ENCODE measurements around the gene LRSAM1. TPM values are rescaled to one million over a fixed set of nuclear protein-coding genes. Genes with fewer than 3 reads are reported as not detected.

The LRSAM1 gene
- total RNA-seq, 2 experiments from 2014 or later, result 19.7 to 20.9 TPM

DNA sequence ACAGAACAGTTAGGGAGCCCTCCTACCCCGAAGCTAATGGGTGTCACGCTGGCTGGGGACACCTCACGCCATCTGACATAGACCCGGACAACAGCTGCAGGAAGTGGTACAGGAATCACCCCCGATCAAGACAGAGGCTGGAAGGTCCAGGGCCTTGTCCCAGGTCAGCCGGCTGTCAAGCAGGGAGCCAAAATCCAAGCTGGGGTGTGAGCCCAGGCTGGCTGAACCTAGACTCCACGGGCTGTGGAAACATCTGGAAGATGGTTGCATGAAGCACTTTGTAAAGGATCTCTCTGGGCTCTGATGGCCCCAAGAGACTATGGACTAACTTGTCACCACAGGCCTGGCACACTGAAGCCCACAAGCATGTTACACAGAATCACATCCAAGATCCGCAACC, 91.9 kb downstream of the LRSAM1 start:
- ChIA-PET POLR2A (no interaction called here), CTCF (interaction anchor here (0.8 kb wide), 1 partner anchor 22 kb away, joined by 3 read pairs; no protein-coding TSS in a partner anchor)
- no peak overlapping the region for H3K4me3 Mint-ChIP-seq
- H3K27ac Mint-ChIP-seq, result no peak overlapping the region
- H3K4me1 Mint-ChIP-seq (ENCODE audit: low read depth), result peaks cover 2% of the 10 kb centered on the region
- no peaks in the 10 kb centered on the region for H3K36me3 Mint-ChIP-seq
- H3K9me3 Mint-ChIP-seq, result no peaks in the 10 kb centered on the region
- H3K27me3 Mint-ChIP-seq, result no peaks in the 10 kb centered on the region
- DNase-seq, result no peak
- intact Hi-C loops (cut with micrococcal nuclease), result no loop called here

DNA sequence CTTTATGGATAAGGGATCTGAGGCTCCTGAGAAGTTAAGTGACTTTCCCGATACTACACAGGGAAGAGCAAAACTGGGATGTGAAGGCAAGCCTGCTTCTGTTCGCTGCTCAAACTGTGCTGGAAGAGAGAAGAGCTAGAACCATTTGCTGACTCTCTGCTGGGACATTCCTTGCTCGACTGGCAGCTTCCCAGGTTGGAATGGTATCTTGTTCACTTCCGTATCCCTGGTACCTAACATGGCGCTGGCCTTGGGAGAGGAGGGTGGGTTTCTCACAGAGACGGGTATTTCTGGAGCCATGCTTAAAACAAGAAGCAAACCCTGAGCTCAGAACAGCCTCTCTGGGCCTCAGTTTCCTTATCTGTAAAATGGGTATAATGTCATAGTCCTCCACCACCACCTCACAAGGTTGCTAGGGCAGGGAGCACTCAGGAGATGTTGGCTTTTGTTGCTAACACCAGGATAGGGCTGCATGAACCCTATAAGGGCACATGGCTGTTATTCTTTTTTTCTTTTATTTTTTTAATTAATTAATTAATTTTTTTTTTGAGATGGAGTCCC, 92.7 kb downstream of the LRSAM1 start:
- no peak for DNase-seq
- Mint-ChIP-seq H3K36me3 (no peaks in the 10 kb centered on the region), H3K4me3 (no peak overlapping the region), H3K4me1 (ENCODE audit: low read depth) (peaks cover 2% of the 10 kb centered on the region), H3K9me3 (no peaks in the 10 kb centered on the region), H3K27ac (no peak overlapping the region), H3K27me3 (no peaks in the 10 kb centered on the region)
- intact Hi-C loops (cut with micrococcal nuclease), result no loop called here
- POLR2A ChIA-PET, result no interaction called here
- CTCF ChIA-PET, result interaction anchor here (1.0 kb wide), 1 partner anchor 18 kb away, joined by 3 read pairs; no protein-coding TSS in a partner anchor

DNA sequence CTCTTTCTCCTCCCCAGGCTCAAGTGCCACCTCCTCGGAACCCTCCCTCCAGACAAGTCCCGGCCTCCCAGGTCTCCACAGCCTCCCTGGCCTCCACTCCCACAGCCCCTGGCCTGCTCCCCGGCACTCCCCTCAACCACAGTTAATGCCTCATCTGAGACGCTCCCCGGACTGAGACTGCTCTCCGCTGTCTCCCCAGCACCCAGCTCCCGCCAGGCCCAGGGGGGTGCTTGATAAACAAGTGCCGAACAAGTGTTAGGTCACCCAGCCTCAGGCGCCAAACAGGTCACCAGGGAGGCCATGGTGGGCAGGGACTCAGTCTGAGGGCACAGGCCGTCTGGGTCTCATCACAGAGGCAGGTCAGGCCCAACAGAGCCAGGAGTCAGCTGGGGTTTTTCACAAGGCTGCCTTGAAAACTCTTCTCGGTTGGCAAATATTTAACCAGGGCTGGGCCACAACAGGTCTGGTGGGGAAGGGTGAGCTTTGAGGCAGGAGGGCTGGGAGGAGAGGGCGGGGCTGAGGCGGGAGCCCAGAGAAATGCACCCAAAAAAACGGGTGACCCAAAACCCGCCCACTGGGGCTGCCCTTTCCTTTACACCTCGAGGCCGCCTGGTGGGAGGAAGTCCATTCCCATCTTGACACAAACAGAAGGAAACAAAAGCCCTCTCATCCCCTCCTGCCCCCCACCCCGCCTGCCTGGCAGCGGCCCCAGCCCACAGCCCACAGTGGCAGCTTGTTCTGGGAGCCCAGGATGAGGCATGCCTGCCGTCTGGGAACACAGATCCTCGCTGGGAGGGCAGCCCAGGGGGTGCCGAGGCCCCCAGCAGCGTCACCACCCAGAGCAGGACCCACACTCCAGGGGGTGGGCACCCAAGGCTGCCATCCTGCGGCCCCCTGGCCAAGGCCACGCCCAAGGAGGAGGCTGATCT, 94.2 kb downstream of the LRSAM1 start:
- H3K36me3 Mint-ChIP-seq, result no peaks in the 10 kb centered on the region
- H3K27ac Mint-ChIP-seq, result no peak overlapping the region
- H3K27me3 Mint-ChIP-seq, result no peaks in the 10 kb centered on the region
- no peak overlapping the region for H3K4me3 Mint-ChIP-seq
- H3K9me3 Mint-ChIP-seq, result no peaks in the 10 kb centered on the region
- ChIA-PET CTCF (no interaction called here), POLR2A (no interaction called here)
- DNase-seq, result no peak
- H3K4me1 Mint-ChIP-seq (ENCODE audit: low read depth), result peaks cover 2% of the 10 kb centered on the region
- intact Hi-C loops (cut with micrococcal nuclease), result no loop called here

DNA sequence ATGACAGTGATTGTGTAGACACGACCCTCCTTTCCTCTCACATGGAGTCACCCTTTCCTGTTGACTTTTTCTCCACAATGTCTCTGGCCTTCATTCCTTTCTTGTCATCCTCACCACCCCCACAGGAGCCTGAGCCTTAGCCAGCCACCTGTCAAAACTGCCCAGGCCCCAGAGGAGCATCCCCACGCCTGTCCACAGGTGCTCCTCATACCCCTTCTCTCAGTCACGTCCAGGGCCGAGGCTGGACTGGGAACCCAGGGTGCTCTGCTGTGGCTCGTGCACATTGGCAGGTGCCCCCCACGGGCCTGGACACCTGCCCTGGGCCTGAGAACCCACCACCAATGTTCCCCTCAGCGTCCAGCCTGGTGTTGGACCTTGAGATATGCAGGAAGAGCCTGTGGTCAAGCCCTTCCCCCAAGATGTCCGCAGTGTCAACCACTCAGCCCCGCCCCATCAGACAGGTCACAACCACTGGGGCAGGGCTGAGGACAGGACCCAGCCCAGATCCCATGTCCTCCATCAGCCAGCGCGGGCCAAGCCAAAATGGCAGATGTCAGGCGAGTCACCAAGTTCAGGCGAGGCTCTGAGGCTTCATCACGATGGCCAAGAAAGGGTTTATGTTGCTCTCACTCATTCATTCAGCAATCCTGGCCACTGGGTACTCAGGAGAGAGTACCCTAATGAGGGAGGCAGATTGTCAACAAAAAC, 95.0 kb downstream of the LRSAM1 start:
- CTCF ChIA-PET, result no interaction called here
- Mint-ChIP-seq H3K27ac (no peak overlapping the region), H3K4me1 (ENCODE audit: low read depth) (peaks cover 2% of the 10 kb centered on the region), H3K27me3 (no peaks in the 10 kb centered on the region), H3K36me3 (no peaks in the 10 kb centered on the region), H3K4me3 (no peak overlapping the region), H3K9me3 (no peaks in the 10 kb centered on the region)
- POLR2A ChIA-PET, result no interaction called here
- intact Hi-C loops (cut with micrococcal nuclease), result no loop called here
- no peak for DNase-seq

DNA sequence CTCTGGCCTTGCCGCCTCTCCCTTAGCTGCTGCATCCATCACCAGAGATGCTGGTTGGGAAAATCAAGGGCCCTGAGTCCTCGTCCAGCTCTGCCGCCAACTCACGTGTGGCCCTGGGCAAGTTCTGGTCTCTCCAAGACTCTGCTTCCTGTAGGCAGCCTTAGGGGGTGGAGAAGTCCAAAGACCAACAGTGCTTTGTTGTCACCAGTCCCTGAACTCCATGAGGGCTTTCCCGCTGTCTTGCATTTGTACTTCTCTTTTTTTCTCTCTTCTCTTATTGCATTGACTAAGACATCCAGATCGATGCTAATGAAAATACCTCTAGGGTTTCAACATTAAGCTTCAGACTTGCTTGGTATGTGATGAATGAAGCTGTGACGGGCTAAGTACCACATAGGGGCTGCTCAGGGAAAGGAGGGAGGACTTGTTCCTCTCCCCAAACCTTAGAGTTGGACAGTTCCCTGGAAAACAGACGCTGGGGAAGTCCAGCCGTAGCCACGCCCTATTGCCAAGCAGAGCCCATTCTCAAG, 97.1 kb downstream of the LRSAM1 start:
- no peak overlapping the region for H3K4me3 Mint-ChIP-seq
- H3K27me3 Mint-ChIP-seq, result no peaks in the 10 kb centered on the region
- no peaks in the 10 kb centered on the region for H3K36me3 Mint-ChIP-seq
- H3K4me1 Mint-ChIP-seq (ENCODE audit: low read depth), result peaks cover 2% of the 10 kb centered on the region
- POLR2A ChIA-PET, result no interaction called here
- intact Hi-C loops (cut with micrococcal nuclease), result no loop called here
- no peak for DNase-seq
- no peak overlapping the region for H3K27ac Mint-ChIP-seq
- no peaks in the 10 kb centered on the region for H3K9me3 Mint-ChIP-seq
- CTCF ChIA-PET, result no interaction called here

DNA sequence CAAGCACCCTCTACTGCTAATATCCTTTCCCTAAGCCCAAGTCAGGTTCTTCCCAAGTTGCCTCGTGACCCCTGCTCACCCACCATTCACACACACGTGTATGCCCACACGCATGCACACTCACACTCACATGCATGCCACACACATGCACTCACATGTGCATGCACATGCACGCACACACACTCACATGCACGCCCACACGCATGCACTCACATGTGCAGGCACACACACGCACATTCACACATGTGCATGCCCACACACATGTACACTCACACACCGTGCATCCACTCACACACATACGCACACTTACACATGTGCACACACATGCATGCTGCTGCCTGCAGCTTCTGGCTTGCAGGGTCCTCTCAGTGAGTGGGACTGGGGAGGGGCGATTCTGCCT, 97.9 kb downstream of the LRSAM1 start:
- intact Hi-C loops (cut with micrococcal nuclease), result no loop called here
- CTCF ChIA-PET, result no interaction called here
- Mint-ChIP-seq H3K27me3 (no peaks in the 10 kb centered on the region), H3K4me1 (ENCODE audit: low read depth) (peaks cover 5% of the 10 kb centered on the region), H3K4me3 (no peak overlapping the region), H3K9me3 (no peaks in the 10 kb centered on the region), H3K27ac (no peak overlapping the region), H3K36me3 (no peaks in the 10 kb centered on the region)
- POLR2A ChIA-PET, result interaction anchor here (0.6 kb wide), 1 partner anchor 17 kb away, joined by 3 read pairs; no protein-coding TSS in a partner anchor
- no peak for DNase-seq

DNA sequence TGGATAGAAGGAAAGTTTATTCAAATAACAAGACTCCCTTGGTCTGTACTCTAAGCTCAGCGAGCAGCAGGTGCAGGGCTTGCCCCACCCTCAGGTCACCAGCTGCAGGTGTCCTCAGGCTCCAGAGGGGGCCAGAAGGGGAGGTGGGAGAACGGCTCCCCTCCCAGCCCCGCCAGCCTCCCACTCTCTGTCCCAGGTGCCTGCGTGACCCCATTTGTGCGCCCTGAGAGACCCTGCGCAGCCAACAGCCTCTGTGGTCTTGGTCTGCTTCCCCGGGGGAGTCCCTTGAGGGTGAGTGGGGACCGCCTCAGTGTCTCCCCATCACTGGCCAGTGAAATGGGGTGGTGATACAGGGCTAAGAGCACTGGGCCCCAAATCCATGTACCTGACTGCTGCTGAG, 98.4 kb downstream of the LRSAM1 start:
- POLR2A ChIA-PET, result no interaction called here
- H3K9me3 Mint-ChIP-seq, result no peaks in the 10 kb centered on the region
- H3K27ac Mint-ChIP-seq, result no peak overlapping the region
- intact Hi-C loops (cut with micrococcal nuclease), result no loop called here
- no peak overlapping the region for H3K4me3 Mint-ChIP-seq
- no peaks in the 10 kb centered on the region for H3K27me3 Mint-ChIP-seq
- CTCF ChIA-PET, result no interaction called here
- peaks cover 5% of the 10 kb centered on the region for H3K4me1 Mint-ChIP-seq (ENCODE audit: low read depth)
- DNase-seq, result no peak
- no peaks in the 10 kb centered on the region for H3K36me3 Mint-ChIP-seq

DNA sequence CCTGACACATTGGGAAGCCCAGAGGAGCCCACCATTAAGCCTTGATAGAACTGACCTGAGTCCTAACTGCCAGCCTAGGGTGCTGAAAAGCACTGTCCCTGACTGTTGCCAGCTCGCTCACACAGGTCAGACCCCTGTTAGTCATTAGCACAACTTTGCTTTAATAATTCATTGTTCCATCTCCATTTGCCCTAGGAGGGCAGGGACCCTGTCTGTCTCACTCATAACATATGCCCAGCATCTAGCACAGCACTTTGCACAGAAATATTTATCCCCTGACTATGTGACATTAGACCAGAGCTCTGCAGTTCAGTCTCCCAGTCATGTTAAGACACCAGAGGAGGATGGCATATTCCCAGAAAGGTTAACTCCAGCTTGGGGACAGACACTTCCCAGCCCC, 99.0 kb downstream of the LRSAM1 start:
- H3K36me3 Mint-ChIP-seq, result no peaks in the 10 kb centered on the region
- POLR2A ChIA-PET, result interaction anchor here (0.7 kb wide), 1 partner anchor 12 kb away, joined by 3 read pairs; no protein-coding TSS in a partner anchor
- no peaks in the 10 kb centered on the region for H3K9me3 Mint-ChIP-seq
- CTCF ChIA-PET, result no interaction called here
- intact Hi-C loops (cut with micrococcal nuclease), result no loop called here
- no peaks in the 10 kb centered on the region for H3K27me3 Mint-ChIP-seq
- H3K4me3 Mint-ChIP-seq, result no peak overlapping the region
- DNase-seq, result no peak
- H3K27ac Mint-ChIP-seq, result no peak overlapping the region
- peaks cover 9% of the 10 kb centered on the region for H3K4me1 Mint-ChIP-seq (ENCODE audit: low read depth)

DNA sequence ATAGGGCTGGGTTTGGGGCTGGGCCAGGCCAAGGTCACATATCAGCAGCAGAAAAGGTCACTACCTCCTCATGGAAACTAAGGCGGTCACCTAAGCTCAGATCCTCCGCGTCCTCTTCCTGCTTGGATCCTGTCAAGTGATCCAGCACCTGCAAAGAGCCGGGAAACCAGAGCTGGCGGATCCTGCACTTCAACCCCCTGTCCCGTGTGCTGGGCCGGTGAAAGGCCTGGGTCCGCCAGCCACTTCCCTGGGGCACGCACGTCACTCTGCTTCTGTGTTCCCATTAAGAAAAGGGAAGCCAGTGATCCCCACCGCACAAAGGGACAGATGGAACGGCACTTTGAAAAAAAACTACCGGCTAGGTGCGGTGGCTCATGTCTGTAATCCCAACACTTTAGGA, 99.4 kb downstream of the LRSAM1 start:
- no peak for DNase-seq
- ChIA-PET POLR2A (interaction anchor here (0.7 kb wide), 1 partner anchor 13 kb away, joined by 3 read pairs; no protein-coding TSS in a partner anchor), CTCF (no interaction called here)
- no peaks in the 10 kb centered on the region for H3K27me3 Mint-ChIP-seq
- no peaks in the 10 kb centered on the region for H3K9me3 Mint-ChIP-seq
- H3K36me3 Mint-ChIP-seq, result no peaks in the 10 kb centered on the region
- H3K4me1 Mint-ChIP-seq (ENCODE audit: low read depth), result peaks cover 14% of the 10 kb centered on the region
- no peak overlapping the region for H3K4me3 Mint-ChIP-seq
- intact Hi-C loops (cut with micrococcal nuclease), result no loop called here
- H3K27ac Mint-ChIP-seq, result no peak overlapping the region

Other genes starting within 250 kb of the LRSAM1 start
- 1 to 10 TPM; 3.5 to 3.9 TPM for gene GARNL3, start 186.7 kb upstream of the LRSAM1 start, total RNA-seq
- gene SLC2A8, start 54.3 kb upstream of the LRSAM1 start, total RNA-seq, result 1 to 10 TPM; 3.2 to 4.6 TPM
- gene ZNF79, start 27.1 kb upstream of the LRSAM1 start, total RNA-seq, result 1 to 10 TPM; 9.3 to 9.7 TPM
- 1,000 to 10,000 TPM; 2,267 to 2,331 TPM for gene RPL12, start 104 bp upstream of the LRSAM1 start, total RNA-seq
- gene STXBP1, start 160.8 kb downstream of the LRSAM1 start, total RNA-seq, result 10 to 100 TPM; 27.3 to 27.8 TPM